Tibial nerve (tissue), 4 donors: ENCODE measurements around the gene MMP28. TPM values are rescaled to one million over a fixed set of nuclear protein-coding genes. Genes with fewer than 3 reads are reported as not detected.

Experiments
- DNase-seq, 2 donors: peaks; one replicate each; pipeline ENCODE4 v3.0.0-alpha.2; 2019; ENCODE audit warnings: low spot score in 2 of 2
- H3K27ac ChIP-seq, 4 donors: fragments of 200-600 bp; sonication (generic) in 3 of 4; one replicate each; pipeline ENCODE4 v1.5.1; 2017 to 2019; ENCODE audit warnings: mild to moderate bottlenecking in 1 of 4
- H3K27me3 ChIP-seq, 2 donors: fragments of 200-600 bp; sonication (generic) in 1 of 2; one replicate each; pipeline versions ENCODE4 v1.5.1 to v1.6.0; 2017 to 2019
- H3K36me3 ChIP-seq, 3 donors: fragments of 200-600 bp; sonication (generic); one replicate each; pipeline ENCODE4 v1.5.1; 2018 to 2019
- H3K4me1 ChIP-seq, 4 donors: fragments of 200-600 bp; sonication (generic) in 3 of 4; one replicate each; pipeline ENCODE4 v1.5.1; 2017 to 2019
- H3K4me3 ChIP-seq, 4 donors: fragments of 200-600 bp; sonication (generic) in 3 of 4; one replicate each; pipeline ENCODE4 v1.5.1; 2017 to 2019; ENCODE audit warnings: mild to moderate bottlenecking in 1 of 4, moderate library complexity in 1 of 4
- H3K9me3 ChIP-seq, 4 donors: fragments of 200-600 bp; sonication (generic) in 3 of 4; one replicate each; pipeline ENCODE4 v1.5.1; 2017 to 2019
- CTCF ChIP-seq, 5 experiments: fragments of 200-600 bp in 3 of 5; fragments of 450-650 bp in 2 of 5; sonication (generic) in 3 of 5; IDR thresholded peaks; one replicate each; pipeline ENCODE4 v1.5.1; 2016 to 2019; ENCODE audit warnings: antibody characterized with exemption in 5 of 5, mild to moderate bottlenecking in 3 of 5, moderate library complexity in 2 of 5
- EP300 ChIP-seq, 2 donors: sonication (generic); formaldehyde crosslinking; IDR thresholded peaks; one replicate each; pipeline ENCODE4 v1.6.1; 2017; ENCODE audit warnings: antibody characterized with exemption in 2 of 2, mild to moderate bottlenecking in 1 of 2
- POLR2A ChIP-seq, 2 donors: fragments of 450-650 bp; IDR thresholded peaks; one replicate each; pipeline ENCODE4 v1.6.1; 2017; ENCODE audit warnings: antibody characterized with exemption in 2 of 2, mild to moderate bottlenecking in 2 of 2, moderate library complexity in 2 of 2
- WGBS, 2 donors: methylation state at CpG; one replicate each; pipeline ENCODE4 v1.1.5; 2018; 5-methylcytosine and 5-hydroxymethylcytosine counted together
- total RNA-seq, 4 donors: library from RNA; depleted of rRNA; stranded (reverse); fragments of >200 nt; gene quantifications; one replicate each; pipeline ENCODE4 v1.1.0, GENCODE V29; 2016

MMP28 gene
- total RNA-seq, 4 donors from 2014 or later = 71.7 to 174 (median 136) TPM

GRCh38 chr17:35788477-35789368 lies 6.7 kb downstream of the MMP28 start:
- Histone ChIP-seq H3K27ac (peak overlapping the region; percentile 72 to 96 (median 86)), H3K27me3 (no peaks in the 10 kb centered on the region), H3K9me3 (peaks cover 0 to 3% (median 0%) of the 10 kb centered on the region in 4 donors), H3K4me3 (no peak overlapping the region), H3K36me3 (no peaks in the 10 kb centered on the region), H3K4me1 (peaks cover 3 to 99% (median 58%) of the 10 kb centered on the region in 4 donors)
- 22 to 23% methylated on average over 2 of the region's 2 CpGs for WGBS, 2 donors
- peak in 1 of 2 donors; percentile 20 for TF ChIP-seq POLR2A (IDR thresholded peaks at IDR 0.05)
- TF ChIP-seq CTCF (IDR thresholded peaks at IDR 0.05) = no peak
- peak; percentile 9 to 83 for TF ChIP-seq EP300 (IDR thresholded peaks at IDR 0.05)
- DNase-seq = peak in 1 of 2 donors; percentile 61

- Histone ChIP-seq H3K4me3 (no peak overlapping the region), H3K27ac (peak overlapping the region; percentile 73 to 96 (median 86)), H3K4me1 (peaks cover 3 to 98% (median 61%) of the 10 kb centered on the region in 4 donors), H3K27me3 (no peaks in the 10 kb centered on the region), H3K9me3 (no peaks in the 10 kb centered on the region), H3K36me3 (no peaks in the 10 kb centered on the region)
- WGBS, 2 donors = 27 to 47% methylated on average over 3 of the region's 3 CpGs
- TF ChIP-seq EP300 (IDR thresholded peaks at IDR 0.05) (no peak), POLR2A (IDR thresholded peaks at IDR 0.05) (no peak), CTCF (IDR thresholded peaks at IDR 0.05) (no peak)
- no peak for DNase-seq
These were observed 8.5 kb downstream of the MMP28 start for GRCh38 chr17:35786941-35787432.

GRCh38 chr17:35784895-35785294 lies 10.5 kb downstream of the MMP28 start:
- Histone ChIP-seq H3K4me1 (peaks cover 3 to 86% (median 52%) of the 10 kb centered on the region in 4 donors), H3K36me3 (peaks cover 0 to 5% (median 0%) of the 10 kb centered on the region in 3 donors), H3K4me3 (no peak overlapping the region), H3K27ac (peak overlapping the region; percentile 61 to 96 (median 81)), H3K27me3 (no peaks in the 10 kb centered on the region), H3K9me3 (no peaks in the 10 kb centered on the region)
- no peak for DNase-seq
- TF ChIP-seq CTCF (IDR thresholded peaks at IDR 0.05) = no peak
- TF ChIP-seq EP300 (IDR thresholded peaks at IDR 0.05) = no peak
- TF ChIP-seq POLR2A (IDR thresholded peaks at IDR 0.05) = no peak
- WGBS, 2 donors = 79% methylated on average over 2 of the region's 2 CpGs

- WGBS, 2 donors = 73 to 84% methylated on average over 3 of the region's 3 CpGs
- Histone ChIP-seq H3K4me1 (peaks cover 0 to 80% (median 42%) of the 10 kb centered on the region in 4 donors), H3K9me3 (no peaks in the 10 kb centered on the region), H3K4me3 (no peak overlapping the region), H3K27me3 (no peaks in the 10 kb centered on the region), H3K36me3 (peaks cover 0 to 12% (median 0%) of the 10 kb centered on the region in 3 donors), H3K27ac (peak overlapping the region in 3 of 4 donors; percentile 5 to 96 (median 65))
- TF ChIP-seq CTCF (IDR thresholded peaks at IDR 0.05) (no peak), POLR2A (IDR thresholded peaks at IDR 0.05) (no peak), EP300 (IDR thresholded peaks at IDR 0.05) (no peak)
- DNase-seq = no peak
These were observed 14.5 kb downstream of the MMP28 start for GRCh38 chr17:35780950-35781349.
